ENCODE measurements around the gene FBXO31.

The FBXO31 gene

GRCh38 chr16:87316923-87317749 lies 66.4 kb downstream of the FBXO31 start, which contains the start of gene C16orf95:
C16orf95 (minus strand) TSS chr16:87317392; CDS start chr16:87317242, 150 bp downstream.
- in situ Hi-C loops (cut with MboI; ENCODE audit: low sequenced_read_pairs): no loop called here

GRCh38 chr16:87316450-87316922 lies 67.1 kb downstream of the FBXO31 start:
- in situ Hi-C loops (cut with MboI; ENCODE audit: low sequenced_read_pairs): no loop called here

GRCh38 chr16:87314990-87315420 lies 68.6 kb downstream of the FBXO31 start:
- in situ Hi-C loops (cut with MboI; ENCODE audit: low sequenced_read_pairs): no loop called here

GRCh38 chr16:87312008-87312407 lies 71.6 kb downstream of the FBXO31 start:
- in situ Hi-C loops (cut with MboI; ENCODE audit: low sequenced_read_pairs): no loop called here

GRCh38 chr16:87311387-87311786 lies 72.2 kb downstream of the FBXO31 start:
- in situ Hi-C loops (cut with MboI; ENCODE audit: low sequenced_read_pairs): no loop called here

GRCh38 chr16:87310610-87311009 lies 73.0 kb downstream of the FBXO31 start:
- in situ Hi-C loops (cut with MboI; ENCODE audit: low sequenced_read_pairs): no loop called here

GRCh38 chr16:87309620-87310525 lies 73.7 kb downstream of the FBXO31 start:
- in situ Hi-C loops (cut with MboI; ENCODE audit: low sequenced_read_pairs): no loop called here

- in situ Hi-C loops (cut with MboI; ENCODE audit: low sequenced_read_pairs): no loop called here
Observed at GRCh38 chr16:87308826-87309225, 74.8 kb downstream of the FBXO31 start.

GRCh38 chr16:87306516-87306915 lies 77.1 kb downstream of the FBXO31 start:
- in situ Hi-C loops (cut with MboI; ENCODE audit: low sequenced_read_pairs): no loop called here

- in situ Hi-C loops (cut with MboI; ENCODE audit: low sequenced_read_pairs): no loop called here
Observed at GRCh38 chr16:87305505-87306391, 77.8 kb downstream of the FBXO31 start.

GRCh38 chr16:87304951-87305350 lies 78.6 kb downstream of the FBXO31 start:
- in situ Hi-C loops (cut with MboI; ENCODE audit: low sequenced_read_pairs): no loop called here

- in situ Hi-C loops (cut with MboI; ENCODE audit: low sequenced_read_pairs): no loop called here
Observed at GRCh38 chr16:87303962-87304521, 79.5 kb downstream of the FBXO31 start.

GRCh38 chr16:87303431-87303930 lies 80.1 kb downstream of the FBXO31 start:
- in situ Hi-C loops (cut with MboI; ENCODE audit: low sequenced_read_pairs): no loop called here

GRCh38 chr16:87298857-87299465 lies 84.6 kb downstream of the FBXO31 start:
- in situ Hi-C loops (cut with MboI; ENCODE audit: low sequenced_read_pairs): no loop called here

- in situ Hi-C loops (cut with MboI; ENCODE audit: low sequenced_read_pairs): no loop called here
Observed at GRCh38 chr16:87297918-87298631, 85.5 kb downstream of the FBXO31 start.

- in situ Hi-C loops (cut with MboI; ENCODE audit: low sequenced_read_pairs): no loop called here
Observed at GRCh38 chr16:87297407-87297806, 86.2 kb downstream of the FBXO31 start.

GRCh38 chr16:87295661-87296531 lies 87.7 kb downstream of the FBXO31 start:
- in situ Hi-C loops (cut with MboI; ENCODE audit: low sequenced_read_pairs): no loop called here

- in situ Hi-C loops (cut with MboI; ENCODE audit: low sequenced_read_pairs): no loop called here
Observed at GRCh38 chr16:87295259-87295658, 88.3 kb downstream of the FBXO31 start.
